SKM-1 treated with dmso at 0.1 percent for 144 hours (cell line): ENCODE measurements around the gene GRAMD1C.

Experiments
- DNase-seq: peaks from one replicate; lab custom pipeline; 2025; ENCODE audit not compliant: unreplicated experiment; lab: John Stamatoyannopoulos, UW

Gene GRAMD1C

DNA sequence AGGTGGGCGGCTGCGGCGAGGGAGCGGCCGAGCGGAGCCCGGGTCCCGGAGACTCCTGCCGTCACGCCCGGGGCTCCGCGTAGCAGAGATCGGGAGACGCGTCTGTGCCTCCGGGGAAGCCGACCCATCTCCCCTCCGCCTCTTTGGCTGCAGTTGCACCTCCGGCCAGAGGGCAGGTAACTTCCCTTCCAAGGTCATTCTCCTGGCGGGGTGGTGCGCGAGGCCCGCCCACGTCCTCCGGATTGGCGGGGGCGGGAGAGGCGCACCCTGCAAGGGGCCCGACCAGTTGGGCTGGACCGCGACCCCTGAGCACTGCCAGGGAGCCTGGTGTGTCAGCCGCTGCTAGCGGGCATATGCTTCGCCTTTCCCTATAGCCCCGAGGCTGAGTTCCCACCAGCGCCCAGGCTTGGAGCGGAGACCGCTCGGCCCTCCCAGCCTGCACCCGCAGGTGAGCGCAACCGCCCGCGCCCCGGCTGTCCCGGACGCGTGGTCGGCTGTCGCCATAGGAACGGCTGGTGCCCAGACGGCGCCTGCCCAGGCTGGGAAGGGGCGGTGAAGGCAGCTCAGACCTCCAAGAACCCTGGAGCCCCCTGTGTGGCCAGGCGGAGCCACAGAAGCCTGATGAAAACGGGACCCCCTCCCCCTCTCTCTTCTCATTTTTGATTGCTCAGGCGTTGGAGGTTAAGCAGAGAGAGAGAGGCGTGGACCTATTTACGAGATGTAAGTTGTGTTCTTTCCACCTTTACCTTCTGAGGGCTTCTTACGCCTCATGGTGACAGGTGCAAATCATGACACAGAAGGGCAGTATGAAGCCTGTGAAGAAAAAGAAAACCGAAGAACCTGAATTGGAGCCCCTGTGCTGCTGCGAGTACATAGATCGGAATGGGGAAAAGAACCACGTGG, 109.7 kb downstream of the GRAMD1C start:
- peak; percentile 37 for DNase-seq

DNA sequence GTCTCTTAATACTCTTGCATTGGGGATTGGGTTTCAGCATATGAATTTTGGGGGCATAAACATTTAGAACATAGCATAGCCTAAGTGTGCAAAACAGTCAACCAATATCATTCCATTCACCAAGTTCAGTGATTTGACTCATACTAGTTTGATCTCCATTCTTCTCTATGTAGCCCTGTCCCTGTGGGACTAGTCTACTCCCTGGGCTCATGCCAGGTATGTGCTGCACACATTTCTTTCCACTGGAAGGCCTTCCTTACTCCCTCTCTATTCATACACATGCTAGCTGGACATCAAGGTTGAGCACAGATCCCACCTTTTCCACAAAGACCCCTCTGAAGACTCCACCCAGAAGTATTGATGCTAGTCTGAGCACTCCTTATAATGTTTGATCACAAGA, 114.3 kb downstream of the GRAMD1C start:
- no peak for DNase-seq

DNA sequence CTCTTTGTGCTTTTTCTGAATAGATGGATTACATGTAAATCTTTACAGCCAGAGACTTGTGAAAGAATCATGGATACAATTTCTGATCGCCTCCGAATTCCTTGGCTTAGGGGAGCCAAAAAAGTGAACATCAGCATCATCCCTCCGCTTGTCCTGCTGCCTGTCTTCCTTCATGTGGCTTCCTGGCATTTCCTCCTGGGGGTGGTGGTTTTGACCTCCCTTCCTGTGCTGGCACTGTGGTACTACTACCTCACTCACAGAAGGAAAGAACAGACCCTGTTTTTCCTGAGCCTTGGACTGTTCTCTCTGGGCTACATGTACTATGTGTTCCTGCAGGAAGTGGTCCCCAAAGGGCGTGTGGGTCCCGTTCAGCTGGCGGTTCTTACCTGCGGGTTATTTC, 115.1 kb downstream of the GRAMD1C start:
- DNase-seq = no peak

DNA sequence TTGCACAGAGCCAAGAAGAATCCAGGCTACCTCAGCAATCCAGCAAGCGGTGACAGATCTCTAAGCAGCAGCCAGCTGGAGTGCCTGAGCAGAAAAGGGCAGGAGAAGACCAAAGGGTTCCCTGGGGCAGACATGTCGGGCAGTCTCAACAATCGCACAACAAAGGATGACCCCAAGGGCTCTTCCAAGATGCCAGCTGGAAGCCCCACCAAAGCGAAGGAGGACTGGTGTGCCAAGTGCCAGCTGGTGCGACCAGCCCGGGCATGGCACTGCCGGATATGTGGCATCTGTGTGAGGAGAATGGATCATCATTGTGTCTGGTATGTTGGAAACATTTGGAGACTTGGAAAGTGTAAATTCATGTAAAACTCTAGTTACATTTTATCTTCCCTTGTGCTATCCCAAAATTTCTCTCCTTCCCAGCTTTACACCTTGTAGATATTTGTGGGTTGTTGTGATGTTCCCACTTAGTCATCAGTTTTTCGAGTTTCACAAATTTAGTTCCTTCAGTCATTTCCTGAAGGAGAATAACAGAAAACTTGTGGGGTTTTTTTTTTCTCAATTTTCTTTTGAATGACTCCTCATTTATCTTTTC, 115.6 kb downstream of the GRAMD1C start:
- no peak for DNase-seq

DNA sequence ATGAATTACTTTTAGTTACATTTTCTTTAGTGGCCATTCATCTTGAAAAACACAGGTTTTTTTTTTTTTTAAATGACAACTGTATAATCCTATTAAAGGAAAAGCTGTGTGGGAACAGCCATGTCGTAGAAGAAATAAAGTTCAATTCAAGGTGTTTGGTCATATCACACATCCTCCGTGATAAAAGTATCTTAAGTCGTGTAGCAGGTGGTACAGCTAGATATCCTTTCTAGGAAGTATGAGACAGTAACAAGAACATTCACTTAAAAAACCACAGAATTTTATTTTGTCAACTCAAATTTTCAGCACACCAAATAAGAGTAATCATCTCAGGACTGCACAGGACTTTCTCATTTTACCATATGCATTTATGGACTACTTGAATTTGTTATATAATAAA, 125.3 kb downstream of the GRAMD1C start:
- no peak for DNase-seq

DNA sequence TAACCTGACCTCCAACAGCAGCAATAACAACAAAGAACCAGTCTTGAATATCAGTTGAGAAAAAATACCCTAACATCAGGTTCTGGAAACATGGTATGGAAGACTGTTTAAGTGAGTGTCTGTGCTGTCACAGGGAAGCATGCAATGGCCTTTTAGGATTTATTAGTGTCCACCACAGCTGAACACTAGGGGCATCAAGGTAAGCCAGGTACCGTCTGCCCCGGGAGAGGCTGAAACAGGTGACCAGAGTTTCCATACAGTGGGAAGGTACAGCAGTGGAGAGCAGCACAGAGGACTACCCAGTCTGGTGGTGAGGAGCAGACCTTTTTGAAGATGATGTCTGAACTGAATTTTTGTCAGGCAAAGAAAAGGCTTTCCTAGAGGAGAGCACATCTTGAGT, 127.6 kb downstream of the GRAMD1C start:
- no peak for DNase-seq

DNA sequence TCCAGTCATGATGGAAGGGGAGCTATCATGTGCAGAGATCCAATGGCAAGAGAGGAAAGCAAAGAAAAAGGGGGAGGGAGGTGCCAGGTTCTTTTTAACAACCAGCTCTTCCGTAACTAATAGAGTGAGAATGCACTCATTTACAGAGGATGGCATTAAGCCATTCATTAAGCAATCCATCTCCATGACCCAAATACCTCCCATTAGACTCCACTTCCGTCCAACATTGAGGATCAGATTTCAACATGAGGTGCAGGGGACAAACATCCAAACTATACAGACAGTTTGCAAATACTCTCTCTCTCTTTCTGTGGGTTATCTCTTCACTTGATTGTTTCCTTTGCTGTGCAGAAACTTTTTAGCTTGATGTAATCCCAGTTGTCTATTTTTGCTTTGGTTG, 130.4 kb downstream of the GRAMD1C start:
- DNase-seq = no peak

DNA sequence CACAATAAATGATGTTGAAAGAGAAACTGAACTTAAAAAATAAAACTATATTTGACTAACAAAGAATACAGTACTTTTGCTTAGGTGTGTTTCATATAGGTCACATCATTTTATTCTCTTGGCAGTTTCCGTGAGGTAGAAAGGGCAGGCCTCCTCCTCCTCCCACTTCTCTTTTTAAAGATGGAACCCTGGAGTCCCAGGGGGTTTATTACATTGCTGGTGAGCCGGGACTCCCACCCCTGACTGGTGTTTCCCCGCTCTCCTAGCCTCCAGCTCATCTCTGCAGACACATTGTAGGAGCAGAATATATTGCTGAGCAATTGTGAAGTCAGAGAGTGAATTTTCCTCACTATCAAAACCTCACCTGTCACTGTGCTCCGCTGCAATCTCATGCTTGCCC, 139.2 kb downstream of the GRAMD1C start:
- no peak for DNase-seq

DNA sequence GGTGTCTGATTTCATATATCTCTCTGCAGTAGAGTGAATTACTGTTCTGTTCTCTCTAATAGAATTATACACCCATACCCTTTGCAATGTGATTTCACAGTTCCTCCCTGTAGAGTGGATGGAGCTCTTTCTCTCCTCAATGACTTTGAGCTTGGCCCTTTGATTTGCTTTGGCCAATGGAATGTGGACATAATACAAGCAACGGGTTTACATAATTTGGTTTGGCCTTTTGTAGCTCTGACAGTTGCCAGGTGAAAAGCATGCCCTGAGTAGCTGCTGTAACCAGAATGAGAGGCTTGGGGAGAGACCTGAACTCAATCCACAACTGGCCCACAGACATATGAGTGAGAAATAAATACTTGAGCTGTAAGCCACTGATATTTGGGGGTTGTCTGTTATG, 141.3 kb downstream of the GRAMD1C start:
- no peak for DNase-seq

DNA sequence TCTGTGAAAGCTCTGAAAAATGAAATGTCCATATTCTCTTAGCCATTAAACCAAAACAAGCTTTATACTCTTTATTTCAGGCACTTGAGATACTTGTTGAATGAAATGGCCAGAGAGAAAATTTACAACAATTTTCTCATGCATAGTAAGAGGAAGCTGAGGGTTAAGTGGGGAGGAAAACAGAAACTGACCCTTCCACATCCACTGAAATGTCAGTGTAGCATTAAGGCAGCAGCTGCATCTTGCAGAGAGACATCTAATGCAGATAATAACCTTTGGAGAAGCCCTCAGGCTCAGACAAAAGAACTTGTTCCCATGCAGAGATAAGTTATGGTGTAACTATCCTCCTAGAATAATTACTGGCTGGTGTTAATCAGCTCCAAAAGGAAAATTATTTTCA, 143.2 kb downstream of the GRAMD1C start:
- DNase-seq = no peak

DNA sequence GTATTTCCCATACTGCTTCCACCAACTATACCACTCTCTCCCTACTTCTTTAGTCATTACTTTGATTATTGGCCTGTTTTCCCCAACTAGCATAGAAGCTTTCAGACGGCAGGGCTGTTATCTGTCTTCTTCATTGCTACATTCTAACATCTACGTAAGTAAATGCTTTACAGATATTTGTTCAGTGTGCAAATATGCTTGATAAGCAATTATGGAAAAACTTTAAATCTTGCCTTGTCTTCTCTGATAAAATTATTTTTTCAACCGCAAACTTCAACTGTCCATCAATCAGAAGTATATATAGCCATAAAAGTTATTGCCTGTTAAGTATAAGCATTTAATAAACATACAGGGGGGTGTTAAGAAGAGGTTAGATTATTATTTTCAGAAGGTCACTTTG, 145.0 kb downstream of the GRAMD1C start:
- DNase-seq = no peak

DNA sequence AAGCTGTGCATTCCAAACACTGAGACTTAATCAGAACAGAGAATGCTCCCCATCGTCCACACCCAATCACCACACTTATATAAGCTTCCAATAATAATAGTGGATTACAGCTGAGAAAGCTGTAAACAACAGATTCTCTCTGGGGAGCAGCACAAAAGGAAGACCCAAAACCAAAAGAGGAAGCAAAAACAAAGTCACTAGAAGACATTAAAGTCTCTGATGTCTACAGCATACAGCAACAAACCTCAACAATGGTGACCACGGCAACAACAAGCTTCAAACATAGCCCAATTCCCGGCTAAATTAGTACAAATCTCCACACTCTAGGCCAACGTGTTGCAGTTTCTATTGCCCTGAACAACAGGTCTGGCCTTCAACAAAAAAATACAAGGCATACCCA, 147.0 kb downstream of the GRAMD1C start:
- DNase-seq = no peak
